Activated CD8-positive, alpha-beta T cell treated with anti-CD3 and anti-CD28 coated beads for 36 hours (primary cell): ENCODE measurements around the gene FAM204A. TPM values are rescaled to one million over a fixed set of nuclear protein-coding genes. Genes with fewer than 3 reads are reported as not detected.

Experiments used
- ATAC-seq: fragments of 200-7000 bp; cut with Tn5 transposase; one replicate; pipeline ENCODE4 v1.10.0; 2021; ENCODE audit warnings: mild to moderate bottlenecking, moderate library complexity
- CTCF ChIA-PET: fragments of 350-600 bp; sonication (Branson Sonifier 250); formaldehyde crosslinking; loops from one replicate; lab custom pipeline; 2021; ENCODE audit warnings: antibody characterized with exemption; lab: Charles Lee
- POLR2A ChIA-PET: fragments of 350-600 bp; sonication (Branson Sonifier 250); formaldehyde crosslinking; loops from one replicate; lab custom pipeline; 2021; ENCODE audit warnings: antibody characterized with exemption; lab: Charles Lee
- DNase-seq: peaks from one replicate; pipeline ENCODE4 v3.0.0-alpha.2; 2020
- H3K27ac Mint-ChIP-seq: one replicate; pipeline ENCODE4 v1.8.0; 2021; ENCODE audit warnings: mild to moderate bottlenecking, mixed read lengths
- H3K27me3 Mint-ChIP-seq: one replicate; pipeline ENCODE4 v1.8.0; 2021; ENCODE audit warnings: mixed read lengths
- H3K36me3 Mint-ChIP-seq: one replicate; pipeline ENCODE4 v1.8.0; 2021; ENCODE audit warnings: low read depth, mixed read lengths
- H3K4me1 Mint-ChIP-seq: one replicate; pipeline ENCODE4 v1.8.0; 2021; ENCODE audit warnings: low read depth, mixed read lengths
- H3K4me3 Mint-ChIP-seq: one replicate; pipeline ENCODE4 v1.8.0; 2021; ENCODE audit warnings: mild to moderate bottlenecking, moderate library complexity, mixed read lengths
- H3K9me3 Mint-ChIP-seq: one replicate; pipeline ENCODE4 v1.8.0; 2021; ENCODE audit warnings: mixed read lengths
- intact Hi-C: fragments of 100-400 bp; cut with micrococcal nuclease; formaldehyde crosslinking; loops from one replicate; pipeline ENCODE4 v1.10.0; 2022
- total RNA-seq, 2 experiments: library from RNA; stranded (reverse); gene quantifications; one replicate each; pipeline ENCODE4 v1.2.3, GENCODE V29; 2021
- TF ChIP-seq, protein P1 (sequence below): fragments of 200-600 bp; IDR thresholded peaks from one replicate; pipeline ENCODE4 v1.8.0; 2022; ENCODE audit warnings: antibody characterized with exemption, mild to moderate bottlenecking

Gene FAM204A
- total RNA-seq, 2 experiments from 2014 or later, result 56.0 to 64.1 TPM

DNA sequence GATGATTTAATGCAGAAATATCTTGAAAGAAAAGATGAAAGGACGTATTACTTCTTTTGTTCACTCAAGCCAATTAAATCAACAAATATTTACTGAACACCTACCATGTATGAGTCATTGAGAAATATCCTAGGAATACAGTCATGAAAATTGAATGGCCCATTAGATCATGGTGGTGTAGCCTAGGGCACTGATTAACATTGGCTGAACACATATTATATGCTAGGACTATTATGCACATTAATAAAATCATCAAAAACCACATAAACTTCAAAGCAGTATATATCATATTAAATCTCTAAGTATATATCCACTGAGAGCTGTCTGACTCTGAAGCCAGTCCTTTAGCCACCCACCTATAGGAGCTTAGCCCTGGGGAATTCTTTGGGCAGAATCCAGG is 41.8 kb downstream of the FAM204A start:
- ATAC-seq, result no peak
- Mint-ChIP-seq H3K9me3 (no peaks in the 10 kb centered on the region), H3K36me3 (peaks cover 6% of the 10 kb centered on the region), H3K27ac (no peak overlapping the region), H3K27me3 (no peaks in the 10 kb centered on the region), H3K4me3 (no peak overlapping the region), H3K4me1 (no peaks in the 10 kb centered on the region)
- TF ChIP-seq, protein P1, sequence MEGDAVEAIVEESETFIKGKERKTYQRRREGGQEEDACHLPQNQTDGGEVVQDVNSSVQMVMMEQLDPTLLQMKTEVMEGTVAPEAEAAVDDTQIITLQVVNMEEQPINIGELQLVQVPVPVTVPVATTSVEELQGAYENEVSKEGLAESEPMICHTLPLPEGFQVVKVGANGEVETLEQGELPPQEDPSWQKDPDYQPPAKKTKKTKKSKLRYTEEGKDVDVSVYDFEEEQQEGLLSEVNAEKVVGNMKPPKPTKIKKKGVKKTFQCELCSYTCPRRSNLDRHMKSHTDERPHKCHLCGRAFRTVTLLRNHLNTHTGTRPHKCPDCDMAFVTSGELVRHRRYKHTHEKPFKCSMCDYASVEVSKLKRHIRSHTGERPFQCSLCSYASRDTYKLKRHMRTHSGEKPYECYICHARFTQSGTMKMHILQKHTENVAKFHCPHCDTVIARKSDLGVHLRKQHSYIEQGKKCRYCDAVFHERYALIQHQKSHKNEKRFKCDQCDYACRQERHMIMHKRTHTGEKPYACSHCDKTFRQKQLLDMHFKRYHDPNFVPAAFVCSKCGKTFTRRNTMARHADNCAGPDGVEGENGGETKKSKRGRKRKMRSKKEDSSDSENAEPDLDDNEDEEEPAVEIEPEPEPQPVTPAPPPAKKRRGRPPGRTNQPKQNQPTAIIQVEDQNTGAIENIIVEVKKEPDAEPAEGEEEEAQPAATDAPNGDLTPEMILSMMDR, result no peak
- ChIA-PET POLR2A (interaction anchor here (0.6 kb wide), 1 partner anchor 21 kb away, joined by 4 read pairs; no protein-coding TSS in a partner anchor), CTCF (no interaction called here)
- DNase-seq, result no peak
- intact Hi-C loops, result no loop called here

DNA sequence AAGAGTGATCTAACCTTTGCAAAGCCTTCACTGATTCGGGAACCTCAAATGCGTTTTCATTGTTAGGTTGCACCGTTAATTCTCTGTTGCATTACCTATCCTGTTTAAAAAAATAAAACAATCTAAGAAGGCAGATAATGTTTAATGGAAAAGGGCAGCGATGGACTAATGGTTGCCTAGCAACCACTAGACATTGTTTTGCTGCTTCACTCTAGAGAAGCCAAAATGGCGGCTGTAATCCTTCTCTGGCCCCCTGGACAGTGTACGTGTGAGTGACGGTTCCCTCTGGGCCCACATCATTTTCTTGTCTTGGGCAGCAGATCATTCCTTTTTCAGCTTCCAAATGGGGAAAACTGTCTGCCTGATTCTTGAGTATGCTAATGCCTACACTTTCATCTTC is 43.3 kb downstream of the FAM204A start:
- Mint-ChIP-seq H3K4me3 (no peak overlapping the region), H3K36me3 (peaks cover 2% of the 10 kb centered on the region), H3K27me3 (no peaks in the 10 kb centered on the region), H3K9me3 (no peaks in the 10 kb centered on the region), H3K27ac (no peak overlapping the region), H3K4me1 (no peaks in the 10 kb centered on the region)
- intact Hi-C loops, result no loop called here
- TF ChIP-seq, protein P1, result no peak
- ChIA-PET POLR2A (no interaction called here), CTCF (no interaction called here)
- ATAC-seq (no peak), DNase-seq (no peak)

DNA sequence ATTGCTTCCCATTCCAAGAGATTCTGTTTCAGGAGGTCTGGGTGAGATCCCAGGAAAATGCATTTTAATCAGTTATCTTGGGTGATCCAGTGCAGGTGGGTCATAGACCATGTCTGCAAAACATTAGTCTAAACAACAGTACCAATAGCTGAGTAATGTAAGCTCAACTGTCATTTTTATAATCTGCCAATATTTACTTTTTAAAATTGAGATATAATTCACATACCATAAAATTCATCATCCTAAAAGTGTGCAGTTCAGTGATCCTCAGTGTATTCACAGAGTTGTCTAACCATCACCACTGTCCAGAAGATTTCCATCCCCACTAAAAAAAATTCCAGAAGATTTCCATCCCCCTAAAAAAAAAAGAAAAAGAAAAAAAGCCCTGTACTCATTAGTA is 51.0 kb downstream of the FAM204A start:
- Mint-ChIP-seq H3K27me3 (peaks cover 15% of the 10 kb centered on the region), H3K4me3 (no peak overlapping the region), H3K9me3 (no peaks in the 10 kb centered on the region), H3K4me1 (no peaks in the 10 kb centered on the region), H3K27ac (no peak overlapping the region), H3K36me3 (no peaks in the 10 kb centered on the region)
- TF ChIP-seq, protein P1, result no peak
- POLR2A ChIA-PET, result no interaction called here
- DNase-seq (no peak), ATAC-seq (no peak)
- intact Hi-C loops, result no loop called here
- CTCF ChIA-PET, result no interaction called here

DNA sequence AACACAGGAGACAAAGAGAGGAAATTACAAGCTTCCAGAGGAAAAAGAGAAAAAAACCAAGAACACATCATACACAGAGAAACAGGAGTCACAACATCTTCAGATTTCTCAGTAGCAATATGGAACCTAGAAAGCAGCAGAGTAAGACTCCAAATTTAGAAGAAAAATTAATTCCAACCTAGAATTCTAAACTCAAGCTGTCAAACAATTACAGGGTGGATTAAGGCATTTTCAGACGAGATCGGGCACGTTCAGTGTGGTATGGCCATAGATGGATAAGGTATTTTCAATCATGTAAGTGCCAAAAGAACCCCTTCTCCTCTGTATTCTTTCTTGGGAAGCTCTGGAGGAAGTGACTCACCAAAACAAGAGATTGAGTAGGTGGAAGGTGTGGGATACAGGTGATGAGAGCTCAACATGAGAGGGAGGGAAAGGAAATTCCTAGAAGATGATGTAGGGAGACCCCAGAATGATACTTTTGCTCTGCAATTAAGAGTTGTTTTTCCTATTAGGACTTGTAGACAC is 51.6 kb downstream of the FAM204A start:
- CTCF ChIA-PET, result no interaction called here
- no peak overlapping the region for H3K4me3 Mint-ChIP-seq
- POLR2A ChIA-PET, result no interaction called here
- TF ChIP-seq, protein P1, result no peak
- H3K27me3 Mint-ChIP-seq, result peaks cover 15% of the 10 kb centered on the region
- no peaks in the 10 kb centered on the region for H3K4me1 Mint-ChIP-seq
- H3K27ac Mint-ChIP-seq, result no peak overlapping the region
- intact Hi-C loops, result no loop called here
- DNase-seq, result no peak
- H3K36me3 Mint-ChIP-seq, result no peaks in the 10 kb centered on the region
- H3K9me3 Mint-ChIP-seq, result no peaks in the 10 kb centered on the region
- ATAC-seq, result no peak

DNA sequence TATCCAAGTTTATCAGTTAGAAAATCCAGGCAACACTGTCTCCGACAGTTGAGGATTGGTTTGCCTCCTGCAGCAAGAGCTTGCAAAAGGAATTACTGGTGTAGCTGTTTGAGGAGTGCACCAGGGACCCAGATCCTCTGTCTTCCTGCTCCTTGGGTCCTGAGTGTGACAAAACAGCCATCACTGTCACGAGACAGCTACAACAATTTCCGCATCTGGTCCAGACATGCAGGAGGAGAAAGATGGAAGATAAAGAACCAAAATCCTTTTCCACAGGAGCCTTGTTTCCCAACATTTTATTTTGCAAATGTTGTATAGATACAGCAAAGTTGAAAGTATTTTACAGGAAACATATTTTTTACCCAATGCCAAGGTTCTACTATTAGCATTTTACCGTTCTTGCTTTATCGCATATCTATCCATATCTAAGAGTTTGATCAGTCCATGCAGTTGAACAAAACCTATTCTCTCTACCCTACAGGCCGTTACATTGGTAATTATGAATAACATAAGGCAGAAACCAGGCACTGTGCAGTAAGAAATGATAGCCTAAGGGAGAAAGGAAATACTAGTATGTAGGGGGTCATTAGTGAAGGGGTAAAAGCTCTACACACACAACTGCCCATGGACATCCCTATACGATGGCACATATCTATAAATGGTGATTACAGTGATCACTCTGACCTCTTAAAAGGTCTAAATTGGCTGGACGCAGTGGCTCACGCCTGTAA is 54.9 kb downstream of the FAM204A start:
- POLR2A ChIA-PET, result no interaction called here
- Mint-ChIP-seq H3K4me3 (no peak overlapping the region), H3K9me3 (no peaks in the 10 kb centered on the region), H3K4me1 (no peaks in the 10 kb centered on the region), H3K36me3 (no peaks in the 10 kb centered on the region), H3K27ac (no peak overlapping the region), H3K27me3 (peaks cover 26% of the 10 kb centered on the region)
- DNase-seq, result no peak
- CTCF ChIA-PET, result no interaction called here
- TF ChIP-seq, protein P1, result no peak
- intact Hi-C loops, result no loop called here
- ATAC-seq, result no peak
